Measurements from ENCODE around the gene IRF7. TPM values are rescaled to one million over a fixed set of nuclear protein-coding genes. Genes with fewer than 3 reads are reported as not detected.
"Not testable (repeated sequence)": the region's sequence is repeated elsewhere in the genome, so short reads cannot be mapped to it uniquely, and the experiment has no call there.

The IRF7 gene
- total and polyA plus RNA-seq, 2 experiments from 2014 or later = 5.1 to 11.8 TPM

- Histone ChIP-seq H3K27ac (no peak overlapping the region), H2AFZ (peak overlapping the region; percentile 81), H3K4me3 (peak overlapping the region; percentile 82), H3K9me3 (ENCODE audit: low read depth) (no peaks in the 10 kb centered on the region), H3K4me2 (ENCODE audit: unreplicated experiment) (peak overlapping the region; percentile 88), H3K9ac (peak overlapping the region; percentile 70), H3K36me3 (ENCODE audit: low read depth) (no peaks in the 10 kb centered on the region), H3F3A (ENCODE audit: insufficient read depth) (peaks cover 10% of the 10 kb centered on the region), H4K20me1 (ENCODE audit: insufficient read depth) (peaks cover 9% of the 10 kb centered on the region; the same call in 1 of the 2 replicates), H3K9me2 (ENCODE audit: insufficient read depth) (no peaks in the 10 kb centered on the region), H3K4me1 (ENCODE audit: insufficient read depth) (peaks cover 23% of the 10 kb centered on the region), H3K79me2 (ENCODE audit: insufficient read depth) (peaks cover 31% of the 10 kb centered on the region), H3K27me3 (replicated peaks; ENCODE audit: insufficient read depth) (no peaks in the 10 kb centered on the region)
- no peak for TF ChIP-seq EZH2phosphoT487 (IDR thresholded peaks at IDR 0.05; ENCODE audit: insufficient read depth, low read depth)
- no peak for TF ChIP-seq EZH2 (IDR thresholded peaks at IDR 0.05; ENCODE audit: insufficient read depth, poor library complexity, severe bottlenecking)
- 30 to 33% methylated on average over 20 to 25 of the region's 25 CpGs for whole genome bisulfite sequencing, 2 experiments (ENCODE audit: low coverage in 1 of 2, low lambda C conversion rate in 2 of 2, missing lambda C conversion rate in 2 of 2)
- DNase-seq = peak; percentile 65
- in situ Hi-C loops (cut with MboI) = no loop called here
Observed at GRCh38 chr11:574632-575312, 41.0 kb downstream of the IRF7 start.

GRCh38 chr11:574031-574570, 41.6 kb downstream of the IRF7 start:
- H3K9me2 ChIP-seq (ENCODE audit: insufficient read depth); H3K27ac ChIP-seq; H3K27me3 ChIP-seq (replicated peaks; ENCODE audit: insufficient read depth); H4K20me1 ChIP-seq (ENCODE audit: insufficient read depth); DNase-seq; H2AFZ ChIP-seq; in situ Hi-C loops (cut with MboI); H3K9ac ChIP-seq; H3K9me3 ChIP-seq (ENCODE audit: low read depth); H3K36me3 ChIP-seq (ENCODE audit: low read depth): not testable (repeated sequence)
- H3F3A ChIP-seq (ENCODE audit: insufficient read depth) = peaks cover 10% of the 10 kb centered on the region
- peaks cover 23% of the 10 kb centered on the region for H3K4me1 ChIP-seq (ENCODE audit: insufficient read depth)
- H3K4me2 ChIP-seq (ENCODE audit: unreplicated experiment) = peak overlapping the region; percentile 8
- peaks cover 24% of the 10 kb centered on the region for H3K79me2 ChIP-seq (ENCODE audit: insufficient read depth)
- WGBS, 2 experiments (ENCODE audit: low coverage in 1 of 2, low lambda C conversion rate in 2 of 2, missing lambda C conversion rate in 2 of 2) = 43 to 44% methylated on average over 14 of the region's 14 CpGs
- H3K4me3 ChIP-seq = 0 out of 2 replicates have a peak overlapping the region, but pooled peaks have one; percentile 5

DNA sequence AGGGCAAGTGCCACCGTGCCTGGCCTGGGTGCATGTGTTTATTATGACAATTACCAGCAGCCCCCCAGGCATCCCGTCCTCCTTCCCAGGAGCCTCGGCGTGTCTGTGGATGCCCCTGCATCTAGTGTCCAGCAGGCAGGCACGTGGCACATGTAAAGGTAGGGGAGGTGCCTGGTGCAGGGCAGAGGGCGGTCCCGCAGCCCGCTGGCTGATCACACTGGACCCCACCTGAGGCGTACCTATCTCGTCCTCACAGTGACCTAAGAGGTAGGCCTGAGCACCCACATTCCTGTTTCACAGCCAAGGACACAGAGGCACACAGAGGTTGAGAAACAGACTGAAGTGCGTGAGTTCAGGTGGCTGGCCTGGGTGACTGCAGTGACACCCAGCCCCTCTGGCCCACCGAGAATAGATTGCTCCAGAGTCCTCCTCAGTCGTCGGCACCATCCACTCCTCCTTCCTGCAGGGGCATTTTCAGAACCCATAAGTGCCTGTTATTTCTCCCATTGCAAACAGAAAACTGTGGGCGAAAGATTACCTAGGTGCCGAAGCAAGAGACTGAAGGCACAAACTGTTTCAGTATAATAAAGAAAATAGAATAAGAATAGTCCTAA, 42.5 kb downstream of the IRF7 start:
- H3F3A ChIP-seq (ENCODE audit: insufficient read depth) = peaks cover 10% of the 10 kb centered on the region
- no peaks in the 10 kb centered on the region for H4K20me1 ChIP-seq (ENCODE audit: insufficient read depth)
- H3K4me1 ChIP-seq (ENCODE audit: insufficient read depth) = peaks cover 16% of the 10 kb centered on the region
- no peak overlapping the region for H2AFZ ChIP-seq
- H3K9me2 ChIP-seq (ENCODE audit: insufficient read depth) = no peaks in the 10 kb centered on the region
- H3K27ac ChIP-seq = no peak overlapping the region
- in situ Hi-C loops (cut with MboI) = no loop called here
- no peak overlapping the region for H3K9ac ChIP-seq
- no peaks in the 10 kb centered on the region for H3K36me3 ChIP-seq (ENCODE audit: low read depth)
- DNase-seq = no peak
- WGBS, 2 experiments (ENCODE audit: low coverage in 1 of 2, low lambda C conversion rate in 2 of 2, missing lambda C conversion rate in 2 of 2) = 93 to 94% methylated on average over 16 of the region's 16 CpGs
- no peak for TF ChIP-seq EZH2 (IDR thresholded peaks at IDR 0.05; ENCODE audit: insufficient read depth, poor library complexity, severe bottlenecking)
- TF ChIP-seq EZH2phosphoT487 (IDR thresholded peaks at IDR 0.05; ENCODE audit: insufficient read depth, low read depth) = no peak
- H3K9me3 ChIP-seq (ENCODE audit: low read depth) = no peaks in the 10 kb centered on the region
- H3K27me3 ChIP-seq (replicated peaks; ENCODE audit: insufficient read depth) = no peaks in the 10 kb centered on the region
- H3K4me3 ChIP-seq = no peak overlapping the region
- H3K79me2 ChIP-seq (ENCODE audit: insufficient read depth) = peaks cover 16% of the 10 kb centered on the region
- no peak overlapping the region for H3K4me2 ChIP-seq (ENCODE audit: unreplicated experiment)

DNA sequence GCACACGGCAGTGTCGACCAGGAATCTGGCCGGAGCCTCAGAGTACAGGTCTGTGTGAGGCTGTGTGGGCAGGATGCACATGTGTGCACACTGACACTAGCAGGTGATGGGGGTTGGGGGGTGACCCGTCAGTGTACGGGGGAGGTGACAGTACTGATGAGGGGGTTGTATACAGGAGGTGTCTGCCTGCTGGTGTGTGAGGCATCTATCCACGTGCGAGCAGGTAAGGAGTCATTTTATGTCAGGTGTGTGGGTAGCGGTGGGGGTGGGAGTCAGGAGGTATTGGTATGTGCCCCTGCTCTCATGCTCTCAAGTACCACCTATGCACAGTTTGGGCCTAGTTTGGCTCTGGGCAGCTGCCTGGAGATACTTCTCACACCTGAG, 44.0 kb downstream of the IRF7 start:
- no peak for TF ChIP-seq EZH2 (IDR thresholded peaks at IDR 0.05; ENCODE audit: insufficient read depth, poor library complexity, severe bottlenecking)
- TF ChIP-seq EZH2phosphoT487 (IDR thresholded peaks at IDR 0.05; ENCODE audit: insufficient read depth, low read depth) = no peak

More for the DNA sequence above, 44.0 kb downstream of the IRF7 start:
- Histone ChIP-seq H3K9me3 (ENCODE audit: low read depth) (no peaks in the 10 kb centered on the region), H3K9ac (no peak overlapping the region), H3K27ac (no peak overlapping the region), H3K4me2 (ENCODE audit: unreplicated experiment) (no peak overlapping the region), H2AFZ (no peak overlapping the region), H3K4me3 (no peak overlapping the region), H3F3A (ENCODE audit: insufficient read depth) (no peaks in the 10 kb centered on the region; the same call in 1 of the 2 replicates), H3K9me2 (ENCODE audit: insufficient read depth) (no peaks in the 10 kb centered on the region), H3K27me3 (replicated peaks; ENCODE audit: insufficient read depth) (no peaks in the 10 kb centered on the region), H3K79me2 (ENCODE audit: insufficient read depth) (peaks cover 14% of the 10 kb centered on the region), H3K4me1 (ENCODE audit: insufficient read depth) (peaks cover 11% of the 10 kb centered on the region), H4K20me1 (ENCODE audit: insufficient read depth) (no peaks in the 10 kb centered on the region), H3K36me3 (ENCODE audit: low read depth) (peaks cover 3% of the 10 kb centered on the region)
- in situ Hi-C loops (cut with MboI) = no loop called here
- no peak for DNase-seq
- WGBS, 2 experiments (ENCODE audit: low coverage in 1 of 2, low lambda C conversion rate in 2 of 2, missing lambda C conversion rate in 2 of 2) = 60 to 62% methylated on average over 5 to 8 of the region's 8 CpGs

All from GM23248 (cell line).